Measurements from ENCODE around the gene RCAN3.
A peak's percentile ranks its signal among the peaks of the same experiment; 100 is the strongest.
"Not testable (repeated sequence)": the region's sequence is repeated elsewhere in the genome, so short reads cannot be mapped to it uniquely, and the experiment has no call there.

The RCAN3 gene

GRCh38 chr1:24484199-24484598, 18.4 kb upstream of the RCAN3 start:
- TF ChIP-seq, protein P1, sequence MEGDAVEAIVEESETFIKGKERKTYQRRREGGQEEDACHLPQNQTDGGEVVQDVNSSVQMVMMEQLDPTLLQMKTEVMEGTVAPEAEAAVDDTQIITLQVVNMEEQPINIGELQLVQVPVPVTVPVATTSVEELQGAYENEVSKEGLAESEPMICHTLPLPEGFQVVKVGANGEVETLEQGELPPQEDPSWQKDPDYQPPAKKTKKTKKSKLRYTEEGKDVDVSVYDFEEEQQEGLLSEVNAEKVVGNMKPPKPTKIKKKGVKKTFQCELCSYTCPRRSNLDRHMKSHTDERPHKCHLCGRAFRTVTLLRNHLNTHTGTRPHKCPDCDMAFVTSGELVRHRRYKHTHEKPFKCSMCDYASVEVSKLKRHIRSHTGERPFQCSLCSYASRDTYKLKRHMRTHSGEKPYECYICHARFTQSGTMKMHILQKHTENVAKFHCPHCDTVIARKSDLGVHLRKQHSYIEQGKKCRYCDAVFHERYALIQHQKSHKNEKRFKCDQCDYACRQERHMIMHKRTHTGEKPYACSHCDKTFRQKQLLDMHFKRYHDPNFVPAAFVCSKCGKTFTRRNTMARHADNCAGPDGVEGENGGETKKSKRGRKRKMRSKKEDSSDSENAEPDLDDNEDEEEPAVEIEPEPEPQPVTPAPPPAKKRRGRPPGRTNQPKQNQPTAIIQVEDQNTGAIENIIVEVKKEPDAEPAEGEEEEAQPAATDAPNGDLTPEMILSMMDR (conservative IDR thresholded peaks at IDR 0.05; ENCODE audit: low read length): no peak
- DNase-seq (ENCODE audit: low read depth): no peak
- no peak overlapping the region for H3K4me3 ChIP-seq (ENCODE audit: low read length)

DNA sequence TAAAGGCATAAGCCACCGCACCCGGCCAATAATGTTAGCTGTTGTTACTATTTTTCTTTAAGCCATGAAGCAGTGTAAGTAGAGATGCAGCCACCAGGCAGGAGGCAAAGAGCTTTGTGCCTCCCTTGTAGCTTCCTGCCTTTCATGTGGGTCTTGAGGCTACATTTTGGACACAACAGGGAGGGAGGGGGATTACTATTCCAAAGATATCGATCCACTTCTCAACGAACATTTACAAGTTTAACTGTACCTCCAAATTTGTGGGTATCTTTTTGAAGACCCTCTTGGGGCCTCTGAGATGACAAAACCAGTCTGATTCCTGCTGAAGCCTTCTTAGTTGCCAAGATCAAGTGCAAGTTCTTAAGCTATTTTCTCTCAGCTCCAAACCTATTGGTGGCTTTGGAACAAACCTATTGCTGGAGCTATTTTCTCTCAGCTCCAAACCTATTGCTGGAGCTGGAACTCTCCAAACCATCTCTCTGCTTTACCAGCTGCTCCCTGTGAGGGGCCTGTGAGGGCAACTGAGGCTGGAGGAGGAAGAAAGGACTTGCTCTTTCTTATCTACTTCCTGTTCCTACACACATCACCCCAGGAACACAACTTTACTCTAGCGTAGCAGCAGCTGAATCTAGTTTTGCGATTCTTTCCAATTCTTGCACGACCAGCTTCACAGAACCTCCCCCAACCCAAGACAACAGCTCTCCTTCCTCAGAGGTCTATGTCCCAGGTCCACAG, 16.1 kb upstream of the RCAN3 start:
- DNase-seq (ENCODE audit: low read depth): no peak
- TF ChIP-seq, protein P1 (conservative IDR thresholded peaks at IDR 0.05; ENCODE audit: low read length): no peak
- no peak overlapping the region for H3K4me3 ChIP-seq (ENCODE audit: low read length)

DNA sequence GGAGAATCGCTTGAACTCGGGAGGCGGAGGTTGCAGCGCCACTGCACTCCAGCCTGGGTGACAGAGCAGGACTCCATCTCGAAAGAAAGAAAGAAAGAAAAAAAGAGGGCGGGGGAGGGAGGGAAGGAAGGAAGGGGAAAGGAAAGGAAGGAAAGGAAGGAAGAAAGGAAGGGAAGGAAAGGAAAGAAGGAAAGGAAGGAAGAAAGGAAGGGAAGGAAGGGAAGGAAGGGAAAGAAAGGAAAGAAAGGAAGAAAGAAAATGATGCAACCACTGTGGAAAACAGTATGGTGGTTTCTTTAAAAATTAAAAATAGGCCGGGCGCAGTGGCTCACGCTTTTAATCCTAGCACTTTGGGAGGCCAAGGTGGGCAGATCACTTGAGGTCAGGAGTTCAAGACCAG, 15.2 kb upstream of the RCAN3 start:
- TF ChIP-seq, protein P1 (conservative IDR thresholded peaks at IDR 0.05; ENCODE audit: low read length): no peak
- no peak overlapping the region for H3K4me3 ChIP-seq (ENCODE audit: low read length)
- DNase-seq (ENCODE audit: low read depth): no peak

- not testable (repeated sequence) for H3K4me3 ChIP-seq (ENCODE audit: low read length); DNase-seq (ENCODE audit: low read depth)
Measured at GRCh38 chr1:24488159-24488558, 14.5 kb upstream of the RCAN3 start.

GRCh38 chr1:24489674-24490073, 13.0 kb upstream of the RCAN3 start:
- no peak overlapping the region for H3K4me3 ChIP-seq (ENCODE audit: low read length)
- DNase-seq (ENCODE audit: low read depth): no peak
- TF ChIP-seq, protein P1 (conservative IDR thresholded peaks at IDR 0.05; ENCODE audit: low read length): no peak

DNA sequence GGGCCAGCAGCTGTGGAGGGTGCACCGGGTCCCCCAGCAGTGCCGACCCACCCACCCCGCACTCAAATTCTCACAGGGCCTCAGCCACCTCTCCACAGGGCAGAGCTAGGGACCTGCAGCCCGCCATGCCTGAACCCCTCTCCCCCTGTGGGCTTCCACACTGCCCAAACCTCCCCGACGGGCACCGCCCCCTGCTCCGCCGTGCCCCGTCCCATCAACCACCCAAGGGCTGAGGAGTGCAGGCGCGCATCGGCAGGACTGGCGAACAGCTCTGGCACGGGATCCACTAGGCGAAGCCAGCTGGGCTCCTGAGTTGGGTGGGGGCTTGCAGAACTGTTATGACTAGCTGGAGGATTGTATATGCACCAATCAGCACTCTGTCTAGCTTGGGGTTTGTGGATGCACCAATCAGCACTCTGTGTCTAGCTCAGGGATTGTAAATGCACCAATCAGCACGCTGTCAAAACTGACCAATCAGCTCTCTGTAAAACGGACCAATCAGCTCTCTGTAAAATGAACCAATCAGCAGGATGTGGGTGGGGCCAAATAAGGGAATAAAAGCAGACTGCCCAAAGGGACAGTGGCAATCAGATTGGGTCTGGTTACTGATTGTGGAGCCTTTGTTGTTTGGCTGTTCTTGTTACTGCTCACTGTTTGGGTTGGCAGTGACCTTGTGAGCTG, 12.4 kb upstream of the RCAN3 start:
- TF ChIP-seq, protein P1 (conservative IDR thresholded peaks at IDR 0.05; ENCODE audit: low read length): no peak
- H3K4me3 ChIP-seq (ENCODE audit: low read length): no peak overlapping the region
- no peak for DNase-seq (ENCODE audit: low read depth)

DNA sequence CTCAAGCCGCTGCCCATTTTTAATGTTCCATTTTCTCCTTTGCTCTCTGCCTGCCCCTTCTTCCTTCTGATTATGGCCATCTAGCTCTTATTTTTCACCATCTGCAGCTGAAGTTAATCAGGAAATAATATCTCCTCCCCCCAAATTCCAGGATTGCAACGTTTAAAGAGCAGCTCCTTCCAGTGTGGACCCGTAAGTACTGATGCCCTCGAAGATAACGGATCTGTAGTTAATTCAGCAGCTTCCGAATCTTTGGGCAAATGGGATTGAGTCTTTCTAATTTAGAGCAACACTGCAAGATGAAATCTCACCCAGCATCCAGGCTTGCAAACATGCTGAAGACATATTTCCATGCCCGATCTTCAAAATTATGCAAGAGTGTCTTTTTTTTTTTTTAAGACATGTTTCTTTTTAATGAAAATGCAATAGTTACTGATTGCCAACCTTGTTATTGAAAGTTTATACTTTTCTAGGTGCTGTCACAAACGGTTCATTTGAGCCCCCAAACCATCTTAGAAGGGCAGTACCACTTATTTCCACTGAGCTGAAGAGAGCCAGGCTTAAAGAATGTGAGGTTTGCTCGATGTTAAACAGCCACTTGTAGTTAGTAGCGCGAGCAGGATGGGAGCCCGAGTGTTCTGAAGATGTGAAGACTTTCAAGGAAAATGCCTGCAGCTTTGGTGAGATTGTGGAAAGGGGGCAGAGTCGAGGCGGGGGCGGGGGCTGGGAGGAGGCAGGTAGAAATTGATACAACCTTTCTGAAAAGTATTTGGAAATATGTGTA, 10.9 kb upstream of the RCAN3 start:
- peak overlapping the region; percentile 34; the same call in 1 of the 2 replicates for H3K4me3 ChIP-seq (ENCODE audit: low read length)
- TF ChIP-seq, protein P1 (conservative IDR thresholded peaks at IDR 0.05; ENCODE audit: low read length): peak; percentile 30; the same call in 1 of the 2 replicates
- DNase-seq (ENCODE audit: low read depth): peak; percentile 25

- DNase-seq (ENCODE audit: low read depth); H3K4me3 ChIP-seq (ENCODE audit: low read length): not testable (repeated sequence)
Measured at GRCh38 chr1:24492935-24493334, 9.7 kb upstream of the RCAN3 start.

All from AG10803 (cell line).